Stimulated activated CD8-positive, alpha-beta memory T cell treated with anti-CD3 and anti-CD28 coated beads, Interleukin-7, amount 100 ng/mL, for 4 hours (primary cell): ENCODE data around the gene GNB1L.

ENCODE experiments used
- DNase-seq, 2 donors: peaks; one replicate each; pipeline ENCODE4 v3.0.0-alpha.2; 2020; ENCODE audit warnings: low read depth in 2 of 2

The GNB1L gene

GRCh38 chr22:19823191-19823901, 31.3 kb downstream of the GNB1L start:
- DNase-seq = no peak

- no peak for DNase-seq
These were observed 32.2 kb downstream of the GNB1L start for GRCh38 chr22:19822301-19823117.

GRCh38 chr22:19821523-19822300, 33.0 kb downstream of the GNB1L start:
- DNase-seq = no peak

GRCh38 chr22:19820880-19821522, 33.7 kb downstream of the GNB1L start:
- DNase-seq = no peak

- DNase-seq = no peak
These were observed 34.5 kb downstream of the GNB1L start for GRCh38 chr22:19819911-19820879.

- DNase-seq = no peak
These were observed 35.3 kb downstream of the GNB1L start for GRCh38 chr22:19819208-19819910.

- DNase-seq = no peak
These were observed 36.1 kb downstream of the GNB1L start for GRCh38 chr22:19818324-19819207.

- no peak for DNase-seq
These were observed 38.1 kb downstream of the GNB1L start for GRCh38 chr22:19816372-19817119.

- no peak for DNase-seq
These were observed 38.8 kb downstream of the GNB1L start for GRCh38 chr22:19815823-19816290.

GRCh38 chr22:19815093-19815822, 39.4 kb downstream of the GNB1L start:
- no peak for DNase-seq

GRCh38 chr22:19814428-19814827, 40.2 kb downstream of the GNB1L start:
- no peak for DNase-seq

GRCh38 chr22:19812910-19813309, 41.8 kb downstream of the GNB1L start:
- DNase-seq = no peak

GRCh38 chr22:19811811-19812771, 42.6 kb downstream of the GNB1L start:
- DNase-seq = no peak

- no peak for DNase-seq
These were observed 43.5 kb downstream of the GNB1L start for GRCh38 chr22:19811211-19811621.

- no peak for DNase-seq
These were observed 44.1 kb downstream of the GNB1L start for GRCh38 chr22:19810381-19811201.
